COR-L47 (cell line): ENCODE results near the gene ACSF3.
"Not testable (repeated sequence)": the region's sequence is repeated elsewhere in the genome, so short reads cannot be mapped to it uniquely, and the experiment has no call there.

Experiments
- DNase-seq: peaks from one replicate; lab custom pipeline; 2025; lab: John Stamatoyannopoulos, UW

The ACSF3 gene

GRCh38 chr16:89161763-89162713, 68.4 kb downstream of the ACSF3 start:
- no peak for DNase-seq

GRCh38 chr16:89163297-89163696, 69.6 kb downstream of the ACSF3 start:
- DNase-seq = no peak

- DNase-seq = no peak
Observed at GRCh38 chr16:89164436-89164835, 70.8 kb downstream of the ACSF3 start.

GRCh38 chr16:89164847-89165680, 71.4 kb downstream of the ACSF3 start:
- no peak for DNase-seq

GRCh38 chr16:89165681-89165979, 72.0 kb downstream of the ACSF3 start:
- not testable (repeated sequence) for DNase-seq

- DNase-seq = no peak
Observed at GRCh38 chr16:89166696-89167424, 73.2 kb downstream of the ACSF3 start.

- peak; percentile 65 for DNase-seq
Observed at GRCh38 chr16:89167425-89167941, 73.8 kb downstream of the ACSF3 start.

GRCh38 chr16:89168381-89169189, 74.9 kb downstream of the ACSF3 start:
- no peak for DNase-seq

- DNase-seq = no peak
Observed at GRCh38 chr16:89169778-89170177, 76.1 kb downstream of the ACSF3 start.

- DNase-seq = peak; percentile 75
Observed at GRCh38 chr16:89170346-89171215, 76.9 kb downstream of the ACSF3 start.

GRCh38 chr16:89171216-89172170, 77.8 kb downstream of the ACSF3 start, which contains the start of gene CDH15:
Gene CDH15 (plus strand): TSS chr16:89171748. CDS start chr16:89171832, 84 bp downstream.
- peak; percentile 94 for DNase-seq

GRCh38 chr16:89172171-89172527, 78.5 kb downstream of the ACSF3 start:
- no peak for DNase-seq

- no peak for DNase-seq
Observed at GRCh38 chr16:89172528-89173173, 79.0 kb downstream of the ACSF3 start.

GRCh38 chr16:89173174-89173921, 79.7 kb downstream of the ACSF3 start:
- no peak for DNase-seq

- DNase-seq = no peak
Observed at GRCh38 chr16:89174055-89174827, 80.6 kb downstream of the ACSF3 start.

- no peak for DNase-seq
Observed at GRCh38 chr16:89174877-89175276, 81.2 kb downstream of the ACSF3 start.
